PC-3 (cell line): ENCODE measurements around the gene ZNF365. TPM values are rescaled to one million over a fixed set of nuclear protein-coding genes. Genes with fewer than 3 reads are reported as not detected.
A peak's percentile ranks its signal among the peaks of the same experiment; 100 is the strongest.

Experiments used
- ATAC-seq: fragments of 200-7000 bp; cut with Tn5 transposase; 2 replicates; pipeline ENCODE4 v1.9.1; 2020; ENCODE audit warnings: mild to moderate bottlenecking, moderate library complexity
- BruUV-seq: library from RNA; stranded (reverse); fragments of 400-500 nt; replicated peaks from 2 replicates; lab custom pipeline; 2021; lab: Mats Ljungman, UMichigan
- CTCF ChIA-PET: fragments of 300-600 bp; sonication (Branson Sonifier 250); formaldehyde crosslinking; loops from one replicate; lab custom pipeline; 2022; ENCODE audit warnings: antibody characterized with exemption; lab: Charles Lee
- POLR2A ChIA-PET: fragments of 300-600 bp; sonication (Branson Sonifier 250); formaldehyde crosslinking; loops from one replicate; lab custom pipeline; 2022; ENCODE audit warnings: antibody characterized with exemption; ENCODE audit not compliant: unreplicated experiment; lab: Charles Lee
- DNase-seq: peaks from one replicate; pipeline ENCODE4 v3.0.0-alpha.2; 2015
- H2AFZ ChIP-seq: fragments of 300-600 bp; sonication (generic); 2 replicates; pipeline ENCODE4 v1.6.0; 2016; ENCODE audit warnings: antibody characterized with exemption, low read length
- H3F3A ChIP-seq: fragments of 300-600 bp; sonication (generic); one replicate; pipeline ENCODE4 v1.6.0; 2017; ENCODE audit warnings: antibody characterized with exemption, low read length, control low read depth, mild to moderate bottlenecking; ENCODE audit not compliant: unreplicated experiment
- H3K27ac ChIP-seq: fragments of 300-600 bp; sonication (generic); 2 replicates; pipeline ENCODE4 v1.5.1; 2016; ENCODE audit warnings: mild to moderate bottlenecking, low read length
- H3K27me3 ChIP-seq: fragments of 300-600 bp; sonication (generic); 2 replicates; pipeline ENCODE4 v1.6.1; 2016; ENCODE audit warnings: low read length, mixed read lengths
- H3K36me3 ChIP-seq: fragments of 300-600 bp; sonication (generic); 2 replicates; pipeline ENCODE4 v1.6.1; 2016; ENCODE audit warnings: low read depth, mixed run types, low read length, mixed read lengths
- H3K4me1 ChIP-seq: fragments of 300-600 bp; sonication (generic); 2 replicates; pipeline ENCODE4 v1.5.1; 2016; ENCODE audit warnings: low read length; ENCODE audit not compliant: insufficient read depth
- H3K4me2 ChIP-seq: fragments of 300-600 bp; sonication (generic); 2 replicates; pipeline ENCODE4 v1.6.0; 2016; ENCODE audit warnings: low read length
- H3K4me3 ChIP-seq: fragments of 300-600 bp; sonication (generic); 2 replicates; pipeline ENCODE4 v1.5.1; 2016; ENCODE audit warnings: mild to moderate bottlenecking, low read length, mixed read lengths
- H3K79me2 ChIP-seq: fragments of 300-600 bp; sonication (generic); 2 replicates; pipeline ENCODE4 v1.6.1; 2017; ENCODE audit warnings: low read length, mixed read lengths
- H3K9ac ChIP-seq: fragments of 300-600 bp; sonication (generic); 2 replicates; pipeline ENCODE4 v1.6.0; 2016; ENCODE audit warnings: mild to moderate bottlenecking, low read length
- H3K9me2 ChIP-seq: fragments of 300-600 bp; sonication (generic); replicated peaks from 2 replicates; pipeline ENCODE4 v1.6.1; 2016; ENCODE audit warnings: mixed run types, low read length, mixed read lengths
- H3K9me3 ChIP-seq: fragments of 300-600 bp; sonication (generic); 2 replicates; pipeline ENCODE4 v1.6.1; 2016; ENCODE audit warnings: low read length, mixed read lengths
- H4K20me1 ChIP-seq: fragments of 300-600 bp; sonication (generic); 2 replicates; pipeline ENCODE4 v1.6.1; 2016; ENCODE audit warnings: low read length, mixed read lengths
- EZH2 ChIP-seq: fragments of 300-600 bp; sonication (generic); IDR thresholded peaks from one replicate; pipeline ENCODE4 v1.6.1; 2017; ENCODE audit warnings: antibody characterized with exemption, mild to moderate bottlenecking, low read length; ENCODE audit not compliant: unreplicated experiment
- EZH2phosphoT487 ChIP-seq: fragments of 300-600 bp; sonication (generic); IDR thresholded peaks from 2 replicates; pipeline ENCODE4 v1.6.1; 2018; ENCODE audit warnings: mild to moderate bottlenecking, antibody characterized with exemption, low read length, borderline replicate concordance
- intact Hi-C: fragments of 100-400 bp; cut with micrococcal nuclease; formaldehyde crosslinking; loops from 2 replicates; pipeline ENCODE4 v1.9.0; 2023
- total RNA-seq: library from RNA; depleted of rRNA; stranded (reverse); fragments of >200 nt; gene quantifications from 2 replicates; pipeline ENCODE4 v1.2.3, GENCODE V29; 2014
- TF ChIP-seq, protein P1 (sequence below): fragments of 300-600 bp; sonication (generic); conservative IDR thresholded peaks from 2 replicates; pipeline ENCODE4 v1.5.1; 2017; ENCODE audit warnings: antibody characterized with exemption, low read depth, mild to moderate bottlenecking, low read length

Gene ZNF365
- total RNA-seq, 1 experiment from 2014 or later = 20.2 TPM

- Histone ChIP-seq H3K27me3 (no peaks in the 10 kb centered on the region), H4K20me1 (no peaks in the 10 kb centered on the region), H3F3A (peaks cover 44% of the 10 kb centered on the region), H3K9me2 (0 out of 2 replicates have a peak, but pooled peaks cover 5% of the 10 kb centered on the region), H3K79me2 (peaks cover 60% of the 10 kb centered on the region), H2AFZ (no peak overlapping the region), H3K27ac (peak overlapping the region; percentile 79), H3K4me3 (peak overlapping the region; percentile 1; the same call in 1 of the 2 replicates), H3K4me2 (peak overlapping the region; percentile 69), H3K36me3 (no peaks in the 10 kb centered on the region), H3K9me3 (no peaks in the 10 kb centered on the region), H3K9ac (peak overlapping the region; percentile 66), H3K4me1 (peaks cover 91% of the 10 kb centered on the region)
- peak; percentile 98 for DNase-seq
- TSS peak; percentile 38 for BruUV-seq
- intact Hi-C loops = loop anchor here (2.0 to 10.0 kb wide), 6 partner anchors 229 to 757 kb away; partner anchors contain the start of genes ARID5B and NRBF2
- POLR2A ChIA-PET = interaction anchor here (0.6 to 0.9 kb wide), 3 partner anchors 16 to 278 kb away, joined by 4 to 5 read pairs (median 4); no protein-coding TSS in a partner anchor
- CTCF ChIA-PET = interaction anchor here (0.6 to 0.8 kb wide), 2 partner anchors 33 to 212 kb away, joined by 3 read pairs; no protein-coding TSS in a partner anchor
- TF ChIP-seq EZH2phosphoT487 (no peak), EZH2 (no peak)
- TF ChIP-seq, protein P1, sequence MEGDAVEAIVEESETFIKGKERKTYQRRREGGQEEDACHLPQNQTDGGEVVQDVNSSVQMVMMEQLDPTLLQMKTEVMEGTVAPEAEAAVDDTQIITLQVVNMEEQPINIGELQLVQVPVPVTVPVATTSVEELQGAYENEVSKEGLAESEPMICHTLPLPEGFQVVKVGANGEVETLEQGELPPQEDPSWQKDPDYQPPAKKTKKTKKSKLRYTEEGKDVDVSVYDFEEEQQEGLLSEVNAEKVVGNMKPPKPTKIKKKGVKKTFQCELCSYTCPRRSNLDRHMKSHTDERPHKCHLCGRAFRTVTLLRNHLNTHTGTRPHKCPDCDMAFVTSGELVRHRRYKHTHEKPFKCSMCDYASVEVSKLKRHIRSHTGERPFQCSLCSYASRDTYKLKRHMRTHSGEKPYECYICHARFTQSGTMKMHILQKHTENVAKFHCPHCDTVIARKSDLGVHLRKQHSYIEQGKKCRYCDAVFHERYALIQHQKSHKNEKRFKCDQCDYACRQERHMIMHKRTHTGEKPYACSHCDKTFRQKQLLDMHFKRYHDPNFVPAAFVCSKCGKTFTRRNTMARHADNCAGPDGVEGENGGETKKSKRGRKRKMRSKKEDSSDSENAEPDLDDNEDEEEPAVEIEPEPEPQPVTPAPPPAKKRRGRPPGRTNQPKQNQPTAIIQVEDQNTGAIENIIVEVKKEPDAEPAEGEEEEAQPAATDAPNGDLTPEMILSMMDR = no peak
- peak; percentile 7 for ATAC-seq
Observed at GRCh38 chr10:62381385-62382102, 7.4 kb downstream of the ZNF365 start.

DNA sequence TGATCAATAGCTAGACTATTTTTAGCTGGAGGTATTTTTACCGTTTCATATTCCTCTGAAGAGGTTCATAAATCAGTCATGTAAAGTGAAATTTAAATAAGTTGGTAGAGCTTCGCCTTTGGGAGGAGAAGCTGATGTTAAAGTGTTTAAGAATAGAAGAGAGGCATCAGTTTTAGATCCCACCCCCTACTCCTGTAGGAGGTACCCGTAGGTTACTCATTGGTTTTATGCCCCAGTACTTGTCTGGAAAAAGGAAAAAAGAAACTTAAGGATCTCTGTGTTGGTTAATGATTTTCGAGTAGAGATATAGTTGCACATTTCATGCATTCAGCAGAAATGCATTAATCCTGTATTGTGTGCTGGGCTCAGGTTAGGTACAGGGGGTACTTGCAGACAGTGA is 8.7 kb downstream of the ZNF365 start:
- intact Hi-C loops = loop anchor here (5.0 to 10.0 kb wide), 5 partner anchors 231 to 758 kb away; partner anchors contain the start of genes ARID5B and NRBF2
- H4K20me1 ChIP-seq = no peaks in the 10 kb centered on the region
- H3K36me3 ChIP-seq = no peaks in the 10 kb centered on the region

GRCh38 chr10:62384057-62384446 is 9.9 kb downstream of the ZNF365 start:
- peak overlapping the region; percentile 73 for H3K9ac ChIP-seq
- H3K4me2 ChIP-seq = peak overlapping the region; percentile 69
- H2AFZ ChIP-seq = peak overlapping the region; percentile 3; the same call in 1 of the 2 replicates
- H3K79me2 ChIP-seq = peaks cover 44% of the 10 kb centered on the region
- TF ChIP-seq, protein P1 = no peak
- TF ChIP-seq EZH2 = no peak
- TF ChIP-seq EZH2phosphoT487 = no peak
- POLR2A ChIA-PET = interaction anchor here (0.6 to 0.9 kb wide), 2 partner anchors 9 to 115 kb away, joined by 6 to 12 read pairs; partner anchors contain the start of gene RTKN2
- CTCF ChIA-PET = interaction anchor here (0.5 to 1.1 kb wide), 4 partner anchors 30 to 307 kb away, joined by 3 to 4 read pairs (median 3); no protein-coding TSS in a partner anchor
- no TSS peak for BruUV-seq
- peak; percentile 74 for ATAC-seq
- peaks cover 44% of the 10 kb centered on the region for H3F3A ChIP-seq
- intact Hi-C loops = loop anchor here (1.0 to 10.0 kb wide), 10 partner anchors 49 to 759 kb away; partner anchors contain the start of genes ARID5B, NRBF2 and RTKN2
- no peaks in the 10 kb centered on the region for H3K9me3 ChIP-seq
- DNase-seq = peak; percentile 100
- no peaks in the 10 kb centered on the region for H3K27me3 ChIP-seq
- H3K4me1 ChIP-seq = peaks cover 88% of the 10 kb centered on the region
- peaks cover 5% of the 10 kb centered on the region; the same call in 1 of the 2 replicates for H3K9me2 ChIP-seq
- 0 out of 2 replicates have a peak, but pooled peaks cover 7% of the 10 kb centered on the region for H3K36me3 ChIP-seq
- peak overlapping the region; percentile 79 for H3K27ac ChIP-seq
- no peaks in the 10 kb centered on the region for H4K20me1 ChIP-seq
- H3K4me3 ChIP-seq = peak overlapping the region; percentile 36

More for the DNA sequence above, 8.7 kb downstream of the ZNF365 start:
- DNase-seq = no peak
- peak overlapping the region; percentile 69 for H3K4me2 ChIP-seq
- H3K27ac ChIP-seq = peak overlapping the region; percentile 79
- no peak overlapping the region for H2AFZ ChIP-seq
- H3K27me3 ChIP-seq = no peaks in the 10 kb centered on the region
- H3K79me2 ChIP-seq = peaks cover 53% of the 10 kb centered on the region
- H3K4me3 ChIP-seq = no peak overlapping the region
- peaks cover 5% of the 10 kb centered on the region; the same call in 1 of the 2 replicates for H3K9me2 ChIP-seq
- ATAC-seq = no peak
- peaks cover 93% of the 10 kb centered on the region for H3K4me1 ChIP-seq
- no peak for TF ChIP-seq EZH2phosphoT487
- ChIA-PET CTCF (interaction anchor here (0.6 kb wide), 1 partner anchor 120 kb away, joined by 4 read pairs; no protein-coding TSS in a partner anchor), POLR2A (interaction anchor here (0.7 kb wide), 1 partner anchor 31 kb away, joined by 4 read pairs; no protein-coding TSS in a partner anchor)
- BruUV-seq = no TSS peak
- H3K9me3 ChIP-seq = no peaks in the 10 kb centered on the region
- H3F3A ChIP-seq = peaks cover 44% of the 10 kb centered on the region
- peak overlapping the region; percentile 66 for H3K9ac ChIP-seq
